PC-3 (cell line): ENCODE measurements around the gene CA6. TPM values are rescaled to one million over a fixed set of nuclear protein-coding genes. Genes with fewer than 3 reads are reported as not detected.
A peak's percentile ranks its signal among the peaks of the same experiment; 100 is the strongest.

Experiments used
- ATAC-seq: fragments of 200-7000 bp; cut with Tn5 transposase; 2 replicates; pipeline ENCODE4 v1.9.1; 2020; ENCODE audit warnings: mild to moderate bottlenecking, moderate library complexity
- BruUV-seq: library from RNA; stranded (reverse); fragments of 400-500 nt; replicated peaks from 2 replicates; lab custom pipeline; 2021; lab: Mats Ljungman, UMichigan
- CTCF ChIA-PET: fragments of 300-600 bp; sonication (Branson Sonifier 250); formaldehyde crosslinking; loops from one replicate; lab custom pipeline; 2022; ENCODE audit warnings: antibody characterized with exemption; lab: Charles Lee
- POLR2A ChIA-PET: fragments of 300-600 bp; sonication (Branson Sonifier 250); formaldehyde crosslinking; loops from one replicate; lab custom pipeline; 2022; ENCODE audit warnings: antibody characterized with exemption; ENCODE audit not compliant: unreplicated experiment; lab: Charles Lee
- DNase-seq: peaks from one replicate; pipeline ENCODE4 v3.0.0-alpha.2; 2015
- H2AFZ ChIP-seq: fragments of 300-600 bp; sonication (generic); 2 replicates; pipeline ENCODE4 v1.6.0; 2016; ENCODE audit warnings: antibody characterized with exemption, low read length
- H3F3A ChIP-seq: fragments of 300-600 bp; sonication (generic); one replicate; pipeline ENCODE4 v1.6.0; 2017; ENCODE audit warnings: antibody characterized with exemption, low read length, control low read depth, mild to moderate bottlenecking; ENCODE audit not compliant: unreplicated experiment
- H3K27ac ChIP-seq: fragments of 300-600 bp; sonication (generic); 2 replicates; pipeline ENCODE4 v1.5.1; 2016; ENCODE audit warnings: mild to moderate bottlenecking, low read length
- H3K27me3 ChIP-seq: fragments of 300-600 bp; sonication (generic); 2 replicates; pipeline ENCODE4 v1.6.1; 2016; ENCODE audit warnings: low read length, mixed read lengths
- H3K36me3 ChIP-seq: fragments of 300-600 bp; sonication (generic); 2 replicates; pipeline ENCODE4 v1.6.1; 2016; ENCODE audit warnings: low read depth, mixed run types, low read length, mixed read lengths
- H3K4me1 ChIP-seq: fragments of 300-600 bp; sonication (generic); 2 replicates; pipeline ENCODE4 v1.5.1; 2016; ENCODE audit warnings: low read length; ENCODE audit not compliant: insufficient read depth
- H3K4me2 ChIP-seq: fragments of 300-600 bp; sonication (generic); 2 replicates; pipeline ENCODE4 v1.6.0; 2016; ENCODE audit warnings: low read length
- H3K4me3 ChIP-seq: fragments of 300-600 bp; sonication (generic); 2 replicates; pipeline ENCODE4 v1.5.1; 2016; ENCODE audit warnings: mild to moderate bottlenecking, low read length, mixed read lengths
- H3K79me2 ChIP-seq: fragments of 300-600 bp; sonication (generic); 2 replicates; pipeline ENCODE4 v1.6.1; 2017; ENCODE audit warnings: low read length, mixed read lengths
- H3K9ac ChIP-seq: fragments of 300-600 bp; sonication (generic); 2 replicates; pipeline ENCODE4 v1.6.0; 2016; ENCODE audit warnings: mild to moderate bottlenecking, low read length
- H3K9me2 ChIP-seq: fragments of 300-600 bp; sonication (generic); replicated peaks from 2 replicates; pipeline ENCODE4 v1.6.1; 2016; ENCODE audit warnings: mixed run types, low read length, mixed read lengths
- H3K9me3 ChIP-seq: fragments of 300-600 bp; sonication (generic); 2 replicates; pipeline ENCODE4 v1.6.1; 2016; ENCODE audit warnings: low read length, mixed read lengths
- H4K20me1 ChIP-seq: fragments of 300-600 bp; sonication (generic); 2 replicates; pipeline ENCODE4 v1.6.1; 2016; ENCODE audit warnings: low read length, mixed read lengths
- EZH2 ChIP-seq: fragments of 300-600 bp; sonication (generic); IDR thresholded peaks from one replicate; pipeline ENCODE4 v1.6.1; 2017; ENCODE audit warnings: antibody characterized with exemption, mild to moderate bottlenecking, low read length; ENCODE audit not compliant: unreplicated experiment
- EZH2phosphoT487 ChIP-seq: fragments of 300-600 bp; sonication (generic); IDR thresholded peaks from 2 replicates; pipeline ENCODE4 v1.6.1; 2018; ENCODE audit warnings: mild to moderate bottlenecking, antibody characterized with exemption, low read length, borderline replicate concordance
- intact Hi-C: fragments of 100-400 bp; cut with micrococcal nuclease; formaldehyde crosslinking; loops from 2 replicates; pipeline ENCODE4 v1.9.0; 2023
- total RNA-seq: library from RNA; depleted of rRNA; stranded (reverse); fragments of >200 nt; gene quantifications from 2 replicates; pipeline ENCODE4 v1.2.3, GENCODE V29; 2014
- TF ChIP-seq, protein P1 (sequence below): fragments of 300-600 bp; sonication (generic); conservative IDR thresholded peaks from 2 replicates; pipeline ENCODE4 v1.5.1; 2017; ENCODE audit warnings: antibody characterized with exemption, low read depth, mild to moderate bottlenecking, low read length

CA6 gene
- total RNA-seq, 1 experiment from 2014 or later = 0.18 TPM

DNA sequence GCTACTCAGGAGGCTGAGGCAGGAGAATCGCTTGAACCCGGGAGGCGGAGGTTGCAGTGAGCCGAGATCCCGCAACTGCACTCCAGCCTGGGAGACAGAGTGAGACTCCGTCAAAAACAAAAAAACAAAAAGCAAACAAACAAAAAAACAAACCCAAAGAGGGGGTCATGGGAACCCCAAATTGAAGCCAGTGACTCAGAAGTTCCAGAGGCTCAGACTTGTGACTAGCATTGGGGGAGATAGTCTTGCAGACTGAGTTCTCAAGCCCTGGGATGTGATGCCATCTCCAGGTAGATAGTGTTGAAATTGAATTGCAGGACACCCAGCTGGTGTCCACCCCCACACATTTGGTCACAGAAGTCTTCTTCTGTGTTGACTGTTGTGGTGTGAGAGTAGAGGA, 42.3 kb upstream of the CA6 start:
- DNase-seq = peak; percentile 37
- Histone ChIP-seq H3K79me2 (no peaks in the 10 kb centered on the region), H2AFZ (no peak overlapping the region), H3K27ac (peak overlapping the region; percentile 49), H3F3A (no peaks in the 10 kb centered on the region), H3K4me3 (no peak overlapping the region), H3K36me3 (no peaks in the 10 kb centered on the region), H3K9me3 (no peaks in the 10 kb centered on the region), H3K4me1 (peaks cover 41% of the 10 kb centered on the region), H3K27me3 (no peaks in the 10 kb centered on the region), H3K9me2 (no peaks in the 10 kb centered on the region), H3K9ac (no peak overlapping the region), H4K20me1 (no peaks in the 10 kb centered on the region), H3K4me2 (peak overlapping the region; percentile 57)
- TF ChIP-seq, protein P1, sequence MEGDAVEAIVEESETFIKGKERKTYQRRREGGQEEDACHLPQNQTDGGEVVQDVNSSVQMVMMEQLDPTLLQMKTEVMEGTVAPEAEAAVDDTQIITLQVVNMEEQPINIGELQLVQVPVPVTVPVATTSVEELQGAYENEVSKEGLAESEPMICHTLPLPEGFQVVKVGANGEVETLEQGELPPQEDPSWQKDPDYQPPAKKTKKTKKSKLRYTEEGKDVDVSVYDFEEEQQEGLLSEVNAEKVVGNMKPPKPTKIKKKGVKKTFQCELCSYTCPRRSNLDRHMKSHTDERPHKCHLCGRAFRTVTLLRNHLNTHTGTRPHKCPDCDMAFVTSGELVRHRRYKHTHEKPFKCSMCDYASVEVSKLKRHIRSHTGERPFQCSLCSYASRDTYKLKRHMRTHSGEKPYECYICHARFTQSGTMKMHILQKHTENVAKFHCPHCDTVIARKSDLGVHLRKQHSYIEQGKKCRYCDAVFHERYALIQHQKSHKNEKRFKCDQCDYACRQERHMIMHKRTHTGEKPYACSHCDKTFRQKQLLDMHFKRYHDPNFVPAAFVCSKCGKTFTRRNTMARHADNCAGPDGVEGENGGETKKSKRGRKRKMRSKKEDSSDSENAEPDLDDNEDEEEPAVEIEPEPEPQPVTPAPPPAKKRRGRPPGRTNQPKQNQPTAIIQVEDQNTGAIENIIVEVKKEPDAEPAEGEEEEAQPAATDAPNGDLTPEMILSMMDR = no peak
- no peak for TF ChIP-seq EZH2
- no peak for TF ChIP-seq EZH2phosphoT487
- intact Hi-C loops = no loop called here
- POLR2A ChIA-PET = no interaction called here
- TSS peak; percentile 34 for BruUV-seq
- CTCF ChIA-PET = interaction anchor here (0.6 kb wide), 1 partner anchor 101 kb away, joined by 4 read pairs; no protein-coding TSS in a partner anchor
- peak; percentile 10 for ATAC-seq

DNA sequence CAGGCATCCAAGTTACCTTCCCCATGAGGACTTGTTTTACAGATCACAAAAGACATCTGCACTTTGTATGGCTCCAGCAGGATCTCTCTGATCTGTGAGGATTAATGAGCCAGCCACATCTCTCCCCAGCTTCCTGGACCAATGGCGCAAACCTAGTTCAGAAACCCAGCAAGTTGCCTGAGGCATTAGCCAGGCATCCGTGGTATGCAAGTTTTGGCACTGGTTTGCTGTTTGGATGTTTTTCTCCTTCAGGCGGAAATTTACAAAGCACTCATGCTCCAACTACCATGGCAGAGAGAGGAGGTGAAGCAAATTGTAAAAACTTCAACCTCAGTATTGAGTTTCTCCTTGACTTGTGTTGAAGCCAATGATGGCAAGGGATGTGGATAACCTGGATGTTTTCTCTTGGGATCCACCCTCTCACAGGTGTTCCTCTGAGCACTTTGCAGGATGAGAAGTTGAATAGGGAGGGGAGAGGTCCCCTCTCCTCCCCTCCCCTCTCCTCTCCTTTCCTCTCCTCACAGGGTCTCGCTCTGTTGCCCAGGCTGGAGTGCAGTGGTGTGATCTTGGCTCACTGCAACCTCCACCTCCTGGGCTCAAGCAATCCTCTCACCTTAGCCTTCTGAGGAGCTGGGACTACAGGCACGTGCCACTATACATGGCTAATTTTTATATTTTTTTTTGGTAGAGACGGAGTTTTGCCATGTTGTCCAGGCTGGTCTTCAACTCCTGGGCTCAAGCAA, 41.6 kb upstream of the CA6 start:
- H4K20me1 ChIP-seq = no peaks in the 10 kb centered on the region
- no peaks in the 10 kb centered on the region for H3K9me3 ChIP-seq
- CTCF ChIA-PET = interaction anchor here (0.6 kb wide), 1 partner anchor 101 kb away, joined by 4 read pairs; no protein-coding TSS in a partner anchor
- no peak overlapping the region for H2AFZ ChIP-seq
- ATAC-seq (peak; percentile 85), DNase-seq (peak; percentile 98)
- H3F3A ChIP-seq = no peaks in the 10 kb centered on the region
- POLR2A ChIA-PET = no interaction called here
- peak overlapping the region; percentile 57 for H3K4me2 ChIP-seq
- no peaks in the 10 kb centered on the region for H3K27me3 ChIP-seq
- BruUV-seq = no TSS peak
- H3K4me1 ChIP-seq = peaks cover 41% of the 10 kb centered on the region
- intact Hi-C loops = loop anchor here (1.0 to 2.0 kb wide), 2 partner anchors 14 to 23 kb away; no protein-coding TSS in a partner anchor
- H3K79me2 ChIP-seq = no peaks in the 10 kb centered on the region
- H3K27ac ChIP-seq = peak overlapping the region; percentile 49
- H3K4me3 ChIP-seq = no peak overlapping the region
- H3K36me3 ChIP-seq = no peaks in the 10 kb centered on the region
- no peak for TF ChIP-seq EZH2
- no peak for TF ChIP-seq EZH2phosphoT487
- TF ChIP-seq, protein P1 = no peak
- H3K9ac ChIP-seq = no peak overlapping the region
- no peaks in the 10 kb centered on the region for H3K9me2 ChIP-seq

DNA sequence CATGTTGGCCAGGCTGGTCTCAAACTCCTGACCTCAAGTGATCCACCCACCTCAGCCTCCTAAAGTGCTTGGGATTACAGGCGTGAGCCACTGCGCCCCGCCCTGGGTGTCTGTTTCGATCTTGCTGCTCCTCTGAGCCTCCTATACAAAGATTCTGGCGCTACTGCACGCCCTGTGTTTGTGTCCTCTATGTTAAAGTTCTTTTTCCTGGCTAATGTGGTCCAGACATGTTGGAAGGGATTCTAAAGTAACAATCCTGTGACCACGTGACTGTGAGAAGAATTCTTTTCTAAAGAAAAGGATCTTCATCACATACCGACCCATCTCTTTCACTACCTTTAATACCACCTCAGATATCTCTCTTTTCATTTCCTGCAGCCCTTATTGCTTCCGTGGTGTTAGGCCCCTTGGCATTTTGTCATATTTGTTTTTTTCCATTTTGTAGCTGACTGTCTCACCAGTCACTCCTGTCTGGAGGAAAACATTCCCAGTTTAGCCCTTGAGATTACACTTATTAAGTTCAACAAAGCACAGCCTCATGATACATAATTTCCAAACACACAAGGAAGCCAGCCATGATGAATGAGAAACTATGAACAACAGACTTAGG, 40.0 kb upstream of the CA6 start:
- DNase-seq (peak; percentile 57), ATAC-seq (0 out of 2 replicates have a peak, but pooled peaks have one; percentile 9)
- no peak overlapping the region for H3K4me3 ChIP-seq
- no peaks in the 10 kb centered on the region for H3K27me3 ChIP-seq
- no peaks in the 10 kb centered on the region for H3F3A ChIP-seq
- no peaks in the 10 kb centered on the region for H4K20me1 ChIP-seq
- no peak overlapping the region for H3K27ac ChIP-seq
- no peaks in the 10 kb centered on the region for H3K79me2 ChIP-seq
- POLR2A ChIA-PET = no interaction called here
- 0 out of 2 replicates have a peak overlapping the region, but pooled peaks have one; percentile 13 for H3K4me2 ChIP-seq
- no peaks in the 10 kb centered on the region for H3K9me2 ChIP-seq
- H3K9ac ChIP-seq = no peak overlapping the region
- peak overlapping the region; percentile 66; the same call in 1 of the 2 replicates for H2AFZ ChIP-seq
- CTCF ChIA-PET = no interaction called here
- BruUV-seq = no TSS peak
- H3K36me3 ChIP-seq = no peaks in the 10 kb centered on the region
- no peaks in the 10 kb centered on the region for H3K9me3 ChIP-seq
- intact Hi-C loops = loop anchor here (2.0 kb wide), 1 partner anchor 25 kb away; no protein-coding TSS in a partner anchor
- peaks cover 30% of the 10 kb centered on the region for H3K4me1 ChIP-seq
- TF ChIP-seq EZH2 = no peak
- TF ChIP-seq, protein P1 = no peak
- TF ChIP-seq EZH2phosphoT487 = no peak
